Activated T-helper 17 cell treated with anti-CD3 and anti-CD28 coated beads, Interleukin-2, amount 50 U/mL, for 72 hours (primary cell): Measurements from ENCODE around the gene ACTL6A. TPM values are rescaled to one million over a fixed set of nuclear protein-coding genes. Genes with fewer than 3 reads are reported as not detected.
A peak's percentile ranks its signal among the peaks of the same experiment; 100 is the strongest.

Source experiments
- ATAC-seq: fragments of 150-1000 bp; cut with Tn5 transposase; replicated peaks from 2 replicates; pipeline ENCODE4 v1.10.0; 2021; ENCODE audit warnings: mild to moderate bottlenecking, moderate library complexity
- H3K27ac Mint-ChIP-seq: one replicate; pipeline ENCODE4 v1.8.0; 2022; ENCODE audit warnings: mixed read lengths
- H3K27me3 Mint-ChIP-seq: one replicate; pipeline ENCODE4 v1.8.0; 2022; ENCODE audit warnings: mixed read lengths
- H3K36me3 Mint-ChIP-seq: one replicate; pipeline ENCODE4 v1.8.0; 2022; ENCODE audit warnings: low read depth, mild to moderate bottlenecking, mixed read lengths
- H3K4me1 Mint-ChIP-seq: one replicate; pipeline ENCODE4 v1.8.0; 2022; ENCODE audit warnings: mixed read lengths
- H3K4me3 Mint-ChIP-seq: one replicate; pipeline ENCODE4 v1.8.0; 2022; ENCODE audit warnings: mild to moderate bottlenecking, mixed read lengths
- H3K9me3 Mint-ChIP-seq: one replicate; pipeline ENCODE4 v1.8.0; 2022; ENCODE audit warnings: mixed read lengths
- total RNA-seq, 2 donors: library from RNA; stranded (reverse); gene quantifications; one replicate each; pipeline ENCODE4 v1.2.3, GENCODE V29; 2022

Gene ACTL6A
- total RNA-seq, 2 donors from 2014 or later = 59.0 to 88.4 TPM

DNA sequence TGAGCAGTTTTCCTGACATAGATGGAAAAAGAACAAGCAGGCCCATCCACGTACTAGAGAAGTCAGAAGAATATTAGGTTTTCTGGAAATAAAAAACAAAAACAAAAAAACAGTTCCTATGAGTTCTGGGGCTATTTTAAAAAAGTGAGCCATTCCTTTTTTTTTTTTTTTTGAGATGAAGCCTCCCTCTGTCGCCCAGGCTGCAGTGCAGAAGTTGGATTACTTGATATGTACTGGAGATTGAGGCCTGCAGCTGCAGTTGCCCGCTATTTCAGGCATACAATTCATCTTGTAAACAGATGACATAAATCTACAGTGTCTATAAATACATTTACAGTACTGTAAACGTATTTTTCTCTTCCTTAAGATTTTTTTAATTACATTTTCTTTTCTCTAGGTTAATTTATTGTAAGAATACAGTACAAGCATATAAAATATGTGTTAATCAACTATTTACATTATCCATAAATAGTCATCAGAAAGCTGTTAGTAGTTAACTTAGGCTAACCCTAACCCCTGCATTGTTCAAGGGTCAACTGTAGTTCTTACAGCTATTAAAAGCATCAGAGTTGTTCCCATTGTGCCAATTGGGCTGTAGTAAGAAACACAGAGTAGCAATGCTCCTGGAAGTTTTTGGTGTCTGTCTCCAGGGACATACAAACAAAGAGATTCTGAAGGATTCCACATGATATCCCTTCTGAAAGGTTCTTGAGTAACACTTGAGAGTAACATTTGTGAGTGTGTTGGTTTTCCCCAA lies 11.2 kb upstream of the ACTL6A start:
- H3K27me3 Mint-ChIP-seq = no peaks in the 10 kb centered on the region
- no peaks in the 10 kb centered on the region for H3K36me3 Mint-ChIP-seq
- H3K4me1 Mint-ChIP-seq = no peaks in the 10 kb centered on the region
- ATAC-seq = no peak
- H3K27ac Mint-ChIP-seq = no peak overlapping the region
- H3K9me3 Mint-ChIP-seq = no peaks in the 10 kb centered on the region
- H3K4me3 Mint-ChIP-seq = no peak overlapping the region

DNA sequence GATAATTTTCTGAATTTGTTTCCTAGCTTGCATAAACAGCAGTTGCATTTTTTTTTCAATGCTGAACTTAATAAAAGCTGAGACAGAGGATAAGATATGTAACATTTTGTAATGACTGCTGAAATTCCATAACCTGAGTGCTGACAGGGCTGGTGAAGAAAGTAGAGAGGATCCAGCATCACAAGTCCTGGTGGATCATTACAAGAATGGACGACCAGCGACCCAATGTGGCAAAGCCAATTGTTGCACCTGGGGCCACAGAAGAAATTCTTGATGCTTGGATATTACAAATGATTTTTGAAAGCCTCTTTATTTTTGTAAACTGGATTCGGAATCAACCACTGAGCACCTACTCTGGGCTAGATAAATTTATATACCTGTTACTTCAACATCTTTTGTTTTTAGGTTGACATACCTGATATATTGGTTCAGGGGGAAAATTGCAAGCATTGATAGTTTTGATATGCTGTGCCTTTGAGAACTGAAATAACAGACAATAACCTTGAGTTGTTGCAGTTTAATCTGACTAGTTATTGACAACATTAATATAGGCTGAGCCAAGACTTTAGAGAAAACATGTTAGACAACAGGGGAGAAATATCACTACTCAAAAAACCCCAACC lies 3.9 kb upstream of the ACTL6A start:
- no peak for ATAC-seq
- no peak overlapping the region for H3K27ac Mint-ChIP-seq
- H3K27me3 Mint-ChIP-seq = no peaks in the 10 kb centered on the region
- no peak overlapping the region for H3K4me3 Mint-ChIP-seq
- no peaks in the 10 kb centered on the region for H3K36me3 Mint-ChIP-seq
- H3K4me1 Mint-ChIP-seq = peaks cover 4% of the 10 kb centered on the region
- H3K9me3 Mint-ChIP-seq = no peaks in the 10 kb centered on the region

DNA sequence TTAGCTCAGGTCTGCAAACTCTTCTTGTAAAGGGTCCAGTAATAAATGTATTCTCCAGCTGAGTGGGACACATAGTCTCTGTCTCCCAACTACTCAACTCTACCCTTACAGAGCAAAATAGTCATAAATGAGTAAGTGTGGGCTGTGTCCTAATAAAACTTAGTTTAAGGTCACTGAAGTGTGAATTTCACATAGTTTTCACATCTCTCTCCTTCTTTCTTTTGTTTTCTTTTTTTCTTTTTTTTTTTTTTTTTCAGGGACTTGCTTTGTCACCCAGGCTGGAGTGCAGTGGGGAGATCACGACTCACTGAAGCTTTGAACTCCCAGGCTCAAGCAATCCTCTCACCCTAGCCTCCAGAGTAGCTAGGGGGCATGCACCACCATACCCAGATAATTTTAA lies 1.9 kb upstream of the ACTL6A start:
- ATAC-seq = no peak
- Mint-ChIP-seq H3K27ac (no peak overlapping the region), H3K9me3 (no peaks in the 10 kb centered on the region), H3K36me3 (peaks cover 2% of the 10 kb centered on the region), H3K4me3 (no peak overlapping the region), H3K4me1 (peaks cover 9% of the 10 kb centered on the region), H3K27me3 (no peaks in the 10 kb centered on the region)

DNA sequence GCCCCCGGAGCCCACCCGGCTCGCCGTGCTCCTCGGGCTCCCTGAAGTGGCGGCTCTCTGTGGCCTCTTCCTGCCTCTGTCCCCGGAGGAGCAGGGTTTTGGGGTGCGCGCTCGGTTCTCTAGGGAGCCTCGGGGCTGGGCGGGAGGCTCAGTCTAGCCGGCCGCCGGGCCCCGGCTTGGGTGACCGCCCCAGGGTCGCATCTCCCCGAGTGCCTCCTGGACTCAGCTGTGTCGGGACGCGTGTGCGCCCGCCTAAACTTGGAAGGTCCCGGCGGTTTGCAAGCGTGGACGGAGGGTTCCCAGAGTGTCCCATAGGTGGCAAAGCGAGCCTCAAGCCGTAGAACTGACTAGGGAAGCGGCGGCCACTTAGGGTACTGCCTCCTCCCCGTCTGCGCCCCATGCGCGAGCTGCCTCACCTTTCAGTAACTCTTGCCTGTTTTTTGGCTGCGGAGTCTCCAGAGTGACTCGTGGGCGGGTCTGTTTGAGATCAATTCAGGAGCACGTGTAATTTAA lies 601 bp downstream of the ACTL6A start:
- peak; percentile 51 for ATAC-seq
- Mint-ChIP-seq H3K27ac (peak overlapping the region; percentile 85), H3K36me3 (peaks cover 5% of the 10 kb centered on the region), H3K4me3 (peak overlapping the region; percentile 85), H3K4me1 (peaks cover 12% of the 10 kb centered on the region), H3K27me3 (no peaks in the 10 kb centered on the region), H3K9me3 (no peaks in the 10 kb centered on the region)

DNA sequence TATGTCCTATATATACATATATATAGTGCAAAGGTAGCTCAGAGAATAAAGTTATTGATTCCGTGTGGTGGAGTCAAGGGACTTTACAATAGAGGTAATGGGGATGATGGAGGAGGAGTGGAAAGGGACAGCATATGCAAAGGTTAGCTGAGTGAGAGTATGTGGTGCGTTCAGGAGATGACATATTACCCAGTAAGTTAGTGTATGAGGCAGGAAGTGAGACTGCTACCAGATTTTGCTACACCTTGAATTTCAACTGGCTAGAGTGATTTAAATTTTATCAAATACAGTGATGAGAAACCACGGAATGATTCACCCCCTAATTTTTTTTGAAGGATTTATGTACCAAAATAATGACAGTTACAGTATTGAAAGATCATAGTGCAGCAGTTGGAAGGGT lies 2.8 kb downstream of the ACTL6A start:
- Mint-ChIP-seq H3K9me3 (no peaks in the 10 kb centered on the region), H3K4me3 (peak overlapping the region; percentile 85), H3K27me3 (no peaks in the 10 kb centered on the region), H3K4me1 (peaks cover 12% of the 10 kb centered on the region), H3K36me3 (peaks cover 25% of the 10 kb centered on the region), H3K27ac (peak overlapping the region; percentile 82)
- peak; percentile 52 for ATAC-seq

DNA sequence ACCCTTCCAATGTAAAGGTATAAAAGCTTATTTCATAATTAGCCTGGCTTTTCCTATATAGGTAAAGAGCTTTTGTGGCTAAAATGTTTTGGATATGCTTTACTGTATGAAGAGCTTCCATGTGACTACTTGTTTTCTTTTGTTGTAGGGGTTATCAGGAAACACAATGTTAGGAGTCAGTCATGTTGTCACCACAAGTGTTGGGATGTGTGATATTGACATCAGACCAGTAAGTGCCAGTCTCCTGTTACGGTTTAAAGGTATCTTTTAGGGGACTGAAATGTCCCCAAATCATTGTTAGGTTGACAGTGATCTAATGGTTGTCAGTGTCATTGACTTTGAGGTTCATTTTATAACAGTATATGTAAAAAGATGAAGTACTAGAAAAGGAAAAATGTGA lies 18.3 kb downstream of the ACTL6A start:
- no peak overlapping the region for H3K4me3 Mint-ChIP-seq
- peak overlapping the region; percentile 23 for H3K27ac Mint-ChIP-seq
- H3K27me3 Mint-ChIP-seq = no peaks in the 10 kb centered on the region
- H3K4me1 Mint-ChIP-seq = no peaks in the 10 kb centered on the region
- peaks cover 93% of the 10 kb centered on the region for H3K36me3 Mint-ChIP-seq
- H3K9me3 Mint-ChIP-seq = no peaks in the 10 kb centered on the region
- ATAC-seq = no peak

DNA sequence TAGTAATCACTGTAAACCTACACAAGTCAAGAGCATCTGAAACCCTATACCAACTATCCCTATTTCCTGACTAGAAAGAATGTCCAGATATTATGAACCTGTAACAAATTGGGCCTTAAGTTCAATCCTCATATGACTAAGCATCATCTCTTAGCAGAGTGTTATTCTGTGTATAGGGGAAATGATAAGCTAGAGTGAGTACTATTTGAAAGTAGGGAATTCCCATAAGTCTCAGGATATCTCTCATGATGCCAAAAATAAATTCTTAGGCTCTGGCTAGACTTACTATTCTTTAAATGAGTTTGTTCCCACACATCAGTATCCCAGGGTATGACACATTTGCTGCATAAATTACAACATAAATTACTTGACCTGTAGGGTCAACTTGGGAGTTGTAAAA lies 26.4 kb downstream of the ACTL6A start:
- Mint-ChIP-seq H3K4me1 (no peaks in the 10 kb centered on the region), H3K36me3 (peaks cover 95% of the 10 kb centered on the region), H3K9me3 (no peaks in the 10 kb centered on the region), H3K27me3 (no peaks in the 10 kb centered on the region), H3K4me3 (no peak overlapping the region), H3K27ac (peak overlapping the region; percentile 52)
- peak; percentile 82 for ATAC-seq

DNA sequence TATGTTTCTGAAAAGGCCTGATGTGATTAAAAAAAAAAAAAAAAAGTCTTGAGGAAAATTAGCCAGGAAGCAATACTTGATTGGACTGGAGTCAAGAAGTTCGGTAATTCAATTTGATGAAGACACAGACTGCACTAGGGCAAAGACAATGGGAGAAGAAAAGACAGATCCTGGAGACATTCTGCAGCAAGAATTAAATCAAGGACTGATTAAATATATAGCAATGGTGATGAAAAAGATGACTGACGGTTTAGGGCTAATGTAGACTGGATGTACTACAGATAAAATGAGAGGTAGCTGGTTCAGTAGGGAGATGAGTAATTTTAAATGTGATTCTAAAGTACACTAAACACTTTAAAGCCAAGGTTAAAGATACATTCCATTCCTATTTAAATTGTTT lies 27.9 kb downstream of the ACTL6A start:
- no peak for ATAC-seq
- no peak overlapping the region for H3K4me3 Mint-ChIP-seq

DNA sequence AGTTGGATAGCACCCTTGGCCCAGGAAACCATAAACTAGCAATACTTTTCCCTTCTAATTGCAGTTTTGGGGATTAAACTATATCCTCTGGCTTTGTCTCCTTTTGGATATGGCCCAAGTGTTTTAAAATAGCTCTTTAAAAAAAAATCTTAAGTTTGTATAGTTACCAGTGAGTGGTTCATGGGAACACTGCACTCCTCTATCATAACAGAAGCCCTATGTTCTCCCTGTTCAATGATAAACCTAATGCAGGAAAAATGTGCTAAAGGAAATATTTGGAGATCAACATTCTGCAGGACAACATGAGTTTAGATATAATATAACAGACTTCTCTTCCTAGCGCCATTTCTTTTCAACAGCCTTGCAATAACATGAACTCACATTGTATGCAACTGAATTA lies 28.6 kb downstream of the ACTL6A start:
- H3K4me3 Mint-ChIP-seq = no peak overlapping the region
- H3K4me1 Mint-ChIP-seq = no peaks in the 10 kb centered on the region
- peaks cover 97% of the 10 kb centered on the region for H3K36me3 Mint-ChIP-seq
- H3K9me3 Mint-ChIP-seq = no peaks in the 10 kb centered on the region
- H3K27me3 Mint-ChIP-seq = no peaks in the 10 kb centered on the region
- peak overlapping the region; percentile 21 for H3K27ac Mint-ChIP-seq
- no peak for ATAC-seq

More for the DNA sequence above, 27.9 kb downstream of the ACTL6A start:
- peak overlapping the region; percentile 21 for H3K27ac Mint-ChIP-seq
- no peaks in the 10 kb centered on the region for H3K9me3 Mint-ChIP-seq
- H3K27me3 Mint-ChIP-seq = no peaks in the 10 kb centered on the region
- H3K4me1 Mint-ChIP-seq = no peaks in the 10 kb centered on the region
- H3K36me3 Mint-ChIP-seq = peaks cover 97% of the 10 kb centered on the region

DNA sequence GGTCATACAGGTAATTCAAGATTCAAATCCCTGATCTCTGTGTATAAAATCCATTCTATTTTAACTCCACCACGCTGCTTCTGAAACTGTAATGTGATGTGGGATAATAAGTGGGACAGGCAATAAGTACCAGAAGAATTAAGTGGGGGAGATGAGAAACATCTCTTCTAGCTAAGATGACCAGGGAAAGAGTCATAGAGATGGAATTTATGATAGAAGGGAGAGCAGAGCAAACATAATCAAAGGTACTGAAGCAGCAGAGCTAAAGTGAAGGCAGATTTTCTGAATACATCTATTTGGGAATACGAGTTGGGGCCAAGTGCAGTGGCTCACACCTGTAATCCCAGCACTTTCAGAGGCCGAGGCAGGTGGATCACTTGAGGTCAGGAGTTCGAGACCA lies 36.8 kb downstream of the ACTL6A start:
- Mint-ChIP-seq H3K36me3 (peaks cover 79% of the 10 kb centered on the region), H3K4me3 (no peak overlapping the region), H3K27ac (no peak overlapping the region), H3K4me1 (no peaks in the 10 kb centered on the region), H3K27me3 (no peaks in the 10 kb centered on the region), H3K9me3 (no peaks in the 10 kb centered on the region)
- no peak for ATAC-seq

DNA sequence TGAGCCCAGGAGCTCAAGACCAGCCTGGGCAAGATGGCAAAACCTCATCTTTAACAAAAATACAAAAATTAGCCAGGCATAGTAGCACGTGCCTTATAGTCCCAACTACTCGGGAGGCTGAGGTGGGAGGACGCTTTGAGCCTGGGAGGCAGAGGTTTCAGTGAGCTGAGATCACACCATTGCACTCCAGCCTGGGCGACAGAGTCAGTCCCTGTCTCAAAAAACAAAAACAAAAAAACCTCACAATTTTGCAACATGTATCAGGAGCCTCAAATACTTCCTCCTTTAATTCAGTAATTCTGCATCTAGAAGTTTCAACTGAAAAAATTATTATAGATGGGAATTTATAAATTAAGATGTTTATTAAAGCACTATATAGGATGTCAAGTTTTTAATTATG lies 40.6 kb downstream of the ACTL6A start:
- no peaks in the 10 kb centered on the region for H3K9me3 Mint-ChIP-seq
- H3K36me3 Mint-ChIP-seq = peaks cover 58% of the 10 kb centered on the region
- no peaks in the 10 kb centered on the region for H3K27me3 Mint-ChIP-seq
- H3K4me3 Mint-ChIP-seq = peak overlapping the region; percentile 100
- peaks cover 17% of the 10 kb centered on the region for H3K4me1 Mint-ChIP-seq
- no peak for ATAC-seq
- peak overlapping the region; percentile 100 for H3K27ac Mint-ChIP-seq

DNA sequence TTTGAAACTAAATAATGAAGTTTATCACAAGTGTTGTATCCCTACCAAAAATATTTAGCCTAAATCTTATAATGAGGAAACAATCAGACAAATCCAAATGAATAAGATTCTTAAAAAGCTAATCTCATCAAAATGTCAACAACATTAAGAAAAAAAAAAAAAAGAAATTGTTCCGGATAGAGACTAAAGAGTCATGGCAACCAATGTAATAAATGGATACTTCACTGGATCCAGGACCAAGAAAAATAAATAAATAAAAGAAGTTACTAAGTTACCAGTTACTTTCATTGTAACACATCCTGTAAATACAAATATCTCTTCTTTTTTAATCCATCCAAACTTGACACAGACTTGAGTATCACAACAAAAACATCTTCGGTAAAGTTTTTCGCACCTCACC lies 41.1 kb downstream of the ACTL6A start:
- no peak for ATAC-seq
- H3K27ac Mint-ChIP-seq = peak overlapping the region; percentile 100
- H3K27me3 Mint-ChIP-seq = no peaks in the 10 kb centered on the region
- H3K36me3 Mint-ChIP-seq = peaks cover 56% of the 10 kb centered on the region
- peak overlapping the region; percentile 100 for H3K4me3 Mint-ChIP-seq
- peaks cover 20% of the 10 kb centered on the region for H3K4me1 Mint-ChIP-seq
- no peaks in the 10 kb centered on the region for H3K9me3 Mint-ChIP-seq

DNA sequence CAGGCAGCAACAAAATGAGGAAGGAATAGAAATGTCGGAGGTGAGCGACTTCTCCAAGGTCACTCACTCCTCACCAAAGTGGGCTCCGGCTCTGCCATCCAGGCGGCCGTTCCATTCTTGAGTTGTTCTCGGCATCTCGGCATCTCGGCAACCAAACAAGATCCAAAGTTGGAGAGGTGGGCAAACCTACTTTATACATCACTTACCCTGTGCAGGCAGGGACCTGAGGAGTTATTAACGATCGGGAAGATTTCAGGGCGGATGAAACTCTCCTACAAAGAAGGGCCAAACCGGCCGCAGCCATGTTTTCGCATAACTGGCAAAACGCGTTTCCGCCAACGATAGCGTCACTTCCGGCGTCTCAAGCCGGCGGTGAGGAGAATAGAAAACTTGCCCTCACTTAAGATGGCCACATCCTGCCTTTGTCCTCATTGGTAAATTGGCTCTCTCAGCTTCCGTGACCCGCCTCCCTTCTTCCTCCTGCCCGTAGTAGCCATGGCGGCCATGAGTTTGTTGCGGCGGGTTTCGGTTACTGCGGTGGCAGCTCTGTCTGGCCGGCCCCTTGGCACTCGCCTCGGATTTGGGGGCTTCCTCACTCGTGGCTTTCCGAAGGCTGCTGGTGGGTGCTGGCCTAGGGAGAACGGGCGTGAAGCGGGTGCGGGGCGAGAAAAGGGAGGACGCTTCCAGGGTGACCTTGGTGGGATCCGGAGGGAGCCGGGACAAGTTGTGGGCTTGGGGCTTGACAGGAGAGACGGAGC lies 41.8 kb downstream of the ACTL6A start, which contains the start of the genes MRPL47 and NDUFB5:
Gene MRPL47, minus strand, starts transcription at position 318 of the 758 bp plus-strand sequence. Its CDS starts 14 bp downstream, at position 304.
Gene NDUFB5, plus strand, starts transcription at position 474 of the 758 bp plus-strand sequence. Its CDS starts 22 bp downstream, at position 496.
- H3K27ac Mint-ChIP-seq = peak within 1 kb of the TSS; percentile 100
- peak within 1 kb of the TSS; percentile 100 for H3K4me3 Mint-ChIP-seq
- no peaks in the 10 kb centered on the region for H3K27me3 Mint-ChIP-seq
- no peaks in the 10 kb centered on the region for H3K9me3 Mint-ChIP-seq
- peaks cover 55% of the 10 kb centered on the region for H3K36me3 Mint-ChIP-seq
- peak; percentile 90 for ATAC-seq
- H3K4me1 Mint-ChIP-seq = peaks cover 26% of the 10 kb centered on the region

DNA sequence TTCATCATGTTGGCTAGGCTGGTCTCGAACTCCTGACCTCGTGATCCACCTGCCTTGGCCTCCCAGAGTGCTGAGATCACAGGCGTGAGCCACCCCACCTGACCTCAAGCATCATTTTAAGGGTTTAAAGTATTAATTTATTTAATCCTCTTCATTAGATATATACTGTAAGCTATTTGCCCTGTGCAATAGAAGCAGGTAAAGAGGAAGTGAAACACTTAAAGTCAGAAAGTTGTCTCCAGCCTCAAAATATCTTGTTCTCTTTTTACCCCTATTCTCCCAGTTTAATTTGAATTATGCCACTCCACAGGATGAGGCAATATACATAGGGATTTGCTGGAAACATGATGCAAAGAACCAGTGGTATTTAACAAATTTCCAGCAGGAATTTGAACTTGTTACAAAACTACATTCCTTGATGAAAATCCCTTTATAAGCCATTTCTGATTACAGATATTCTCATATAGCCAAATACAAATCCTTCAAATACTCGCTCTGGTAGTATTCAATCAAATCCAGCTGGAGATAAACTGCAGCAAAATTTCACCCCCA lies 43.9 kb downstream of the ACTL6A start:
- peaks cover 48% of the 10 kb centered on the region for H3K36me3 Mint-ChIP-seq
- no peaks in the 10 kb centered on the region for H3K27me3 Mint-ChIP-seq
- H3K9me3 Mint-ChIP-seq = no peaks in the 10 kb centered on the region
- H3K4me3 Mint-ChIP-seq = peak overlapping the region; percentile 100
- H3K4me1 Mint-ChIP-seq = peaks cover 33% of the 10 kb centered on the region
- ATAC-seq = no peak
- peak overlapping the region; percentile 99 for H3K27ac Mint-ChIP-seq
